Measurements from ENCODE around the gene ADH7.

DNA sequence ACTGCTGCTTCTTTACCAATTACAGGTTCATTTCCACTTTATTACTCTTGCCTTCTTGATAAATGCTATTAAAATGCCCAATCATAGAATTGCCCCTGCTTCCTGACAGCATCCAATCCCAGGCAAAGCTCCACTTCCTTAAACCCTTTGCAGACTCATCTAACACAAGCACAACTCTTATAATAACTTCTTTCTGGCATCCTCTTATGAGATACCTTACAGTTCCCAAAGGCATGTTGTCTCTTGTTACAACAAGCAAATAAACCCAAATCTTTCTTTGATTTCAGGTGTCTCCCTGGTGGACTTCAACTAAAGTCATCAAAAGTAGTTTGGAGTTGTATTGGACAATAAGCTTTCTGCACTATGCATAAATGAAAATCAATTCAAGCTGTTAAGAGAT is 22.5 kb upstream of the ADH7 start:
- TF ChIP-seq GATAD2A (CRISPR knock-in tag; IDR thresholded peaks at IDR 0.05) (no peak), NFYC (CRISPR knock-in tag; IDR thresholded peaks at IDR 0.05) (no peak), ZNF124 (CRISPR knock-in tag; IDR thresholded peaks at IDR 0.05) (no peak), POLR2AphosphoS5 (IDR thresholded peaks at IDR 0.05; ENCODE audit: low read depth, low read length) (no peak), ZKSCAN1 (IDR thresholded peaks at IDR 0.05; ENCODE audit: low read length) (no peak), ZNF746 (CRISPR knock-in tag; IDR thresholded peaks at IDR 0.05) (no peak), ZNF30 (CRISPR knock-in tag; IDR thresholded peaks at IDR 0.05) (no peak), ZNF605 (CRISPR knock-in tag; IDR thresholded peaks at IDR 0.05) (no peak), ZNF282 (IDR thresholded peaks at IDR 0.05; ENCODE audit: partially characterized antibody) (no peak), EZH2 (conservative IDR thresholded peaks at IDR 0.05; ENCODE audit: low read depth, low read length) (no peak)
- TF ChIP-seq, protein P1, sequence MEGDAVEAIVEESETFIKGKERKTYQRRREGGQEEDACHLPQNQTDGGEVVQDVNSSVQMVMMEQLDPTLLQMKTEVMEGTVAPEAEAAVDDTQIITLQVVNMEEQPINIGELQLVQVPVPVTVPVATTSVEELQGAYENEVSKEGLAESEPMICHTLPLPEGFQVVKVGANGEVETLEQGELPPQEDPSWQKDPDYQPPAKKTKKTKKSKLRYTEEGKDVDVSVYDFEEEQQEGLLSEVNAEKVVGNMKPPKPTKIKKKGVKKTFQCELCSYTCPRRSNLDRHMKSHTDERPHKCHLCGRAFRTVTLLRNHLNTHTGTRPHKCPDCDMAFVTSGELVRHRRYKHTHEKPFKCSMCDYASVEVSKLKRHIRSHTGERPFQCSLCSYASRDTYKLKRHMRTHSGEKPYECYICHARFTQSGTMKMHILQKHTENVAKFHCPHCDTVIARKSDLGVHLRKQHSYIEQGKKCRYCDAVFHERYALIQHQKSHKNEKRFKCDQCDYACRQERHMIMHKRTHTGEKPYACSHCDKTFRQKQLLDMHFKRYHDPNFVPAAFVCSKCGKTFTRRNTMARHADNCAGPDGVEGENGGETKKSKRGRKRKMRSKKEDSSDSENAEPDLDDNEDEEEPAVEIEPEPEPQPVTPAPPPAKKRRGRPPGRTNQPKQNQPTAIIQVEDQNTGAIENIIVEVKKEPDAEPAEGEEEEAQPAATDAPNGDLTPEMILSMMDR (CRISPR knock-in tag; IDR thresholded peaks at IDR 0.05): no peak

Data from HepG2 (cell line).